CD14-positive monocyte (primary cell): ENCODE results near the gene ULK4. TPM values are rescaled to one million over a fixed set of nuclear protein-coding genes. Genes with fewer than 3 reads are reported as not detected.

Experiments used
- DNase-seq, 3 donors: peaks; one replicate each; pipeline ENCODE4 v3.0.0-alpha.2; 2011 to 2022
- H2AFZ ChIP-seq: 2 replicates; pipeline ENCODE4 v1.6.0; 2012; ENCODE audit warnings: mild to moderate bottlenecking, low read depth, low read length, inconsistent platforms; ENCODE audit not compliant: insufficient read depth, poor library complexity, severe bottlenecking
- H3K27ac ChIP-seq, 2 donors: 1 replicate in 1 of 2; 2 replicates in 1 of 2; pipeline ENCODE4 v1.5.1; 2012 to 2013; ENCODE audit warnings: low read length in 2 of 2, control low read depth in 1 of 2, inconsistent platforms in 1 of 2, low read depth in 1 of 2, mild to moderate bottlenecking in 1 of 2
- H3K27me3 ChIP-seq, 2 donors: one replicate each; pipeline versions ENCODE4 v1.6.0 to v1.6.1; 2011 to 2013; ENCODE audit warnings: low read length in 2 of 2; ENCODE audit not compliant: control insufficient read depth in 2 of 2, insufficient read depth in 2 of 2
- H3K36me3 ChIP-seq, 2 donors: replicated peaks in 1 of 2; 1 replicate in 1 of 2; 2 replicates in 1 of 2; pipeline versions ENCODE4 v1.5.1 to v1.6.1; 2012 to 2013; ENCODE audit warnings: low read length in 2 of 2, control low read depth in 1 of 2, inconsistent platforms in 1 of 2, mild to moderate bottlenecking in 1 of 2; ENCODE audit not compliant: insufficient read depth in 2 of 2, control insufficient read depth in 1 of 2
- H3K4me1 ChIP-seq, 2 donors: 1 replicate in 1 of 2; 2 replicates in 1 of 2; pipeline versions ENCODE4 v1.5.1 to v1.6.1; 2012 to 2013; ENCODE audit warnings: low read length in 2 of 2, control low read depth in 1 of 2, inconsistent platforms in 1 of 2, mild to moderate bottlenecking in 1 of 2, moderate library complexity in 1 of 2; ENCODE audit not compliant: insufficient read depth in 2 of 2, control insufficient read depth in 1 of 2
- H3K4me2 ChIP-seq: replicated peaks from 2 replicates; pipeline ENCODE3; 2012; ENCODE audit warnings: low read length, moderate library complexity, mild to moderate bottlenecking; ENCODE audit not compliant: poor library complexity, severe bottlenecking; ENCODE audit errors: extremely low read depth
- H3K4me3 ChIP-seq, 3 experiments: fragments of 200-600 bp in 1 of 3; sonication (generic) in 1 of 3; replicated peaks in 1 of 3; 1 replicate in 2 of 3; 2 replicates in 1 of 3; pipeline ENCODE4 v1.5.1; 2011 to 2013; ENCODE audit warnings: low read length in 3 of 3, mild to moderate bottlenecking in 3 of 3, control low read depth in 2 of 3, low read depth in 2 of 3, inconsistent platforms in 1 of 3, moderate library complexity in 1 of 3
- H3K79me2 ChIP-seq: 2 replicates; pipeline ENCODE4 v1.6.0; 2012; ENCODE audit warnings: mild to moderate bottlenecking, control low read depth, inconsistent platforms, low read length, moderate library complexity; ENCODE audit not compliant: insufficient read depth
- H3K9ac ChIP-seq: 2 replicates; pipeline ENCODE4 v1.6.0; 2017; ENCODE audit warnings: low read length, mild to moderate bottlenecking; ENCODE audit not compliant: insufficient read depth, poor library complexity, severe bottlenecking
- H3K9me3 ChIP-seq, 2 donors: replicated peaks in 1 of 2; 1 replicate in 1 of 2; 2 replicates in 1 of 2; pipeline versions ENCODE4 v1.5.1 to v1.6.1; 2012 to 2013; ENCODE audit warnings: low read length in 2 of 2, control low read depth in 1 of 2; ENCODE audit not compliant: control insufficient read depth in 1 of 2, insufficient read depth in 1 of 2
- H4K20me1 ChIP-seq: 2 replicates; pipeline ENCODE4 v1.6.0; 2012; ENCODE audit warnings: mild to moderate bottlenecking, low read length, control low read depth, moderate library complexity; ENCODE audit not compliant: insufficient read depth
- H3K27ac Mint-ChIP-seq, 7 donors: one replicate each; pipeline ENCODE4 v1.8.0; 2020; ENCODE audit warnings: mild to moderate bottlenecking in 7 of 7, mixed read lengths in 7 of 7, moderate library complexity in 6 of 7, inconsistent platforms in 2 of 7
- H3K27me3 Mint-ChIP-seq, 3 donors: one replicate each; pipeline ENCODE4 v1.8.0; 2021 to 2022; ENCODE audit warnings: low read depth in 3 of 3, mild to moderate bottlenecking in 3 of 3, mixed read lengths in 3 of 3, moderate library complexity in 3 of 3, inconsistent platforms in 1 of 3
- H3K36me3 Mint-ChIP-seq, 2 donors: one replicate each; pipeline ENCODE4 v1.8.0; 2020; ENCODE audit warnings: mixed read lengths in 2 of 2, inconsistent platforms in 1 of 2, mild to moderate bottlenecking in 1 of 2
- H3K4me1 Mint-ChIP-seq: one replicate; pipeline ENCODE4 v1.8.0; 2020; ENCODE audit warnings: mild to moderate bottlenecking, mixed read lengths
- H3K4me3 Mint-ChIP-seq, 2 donors: one replicate each; pipeline ENCODE4 v1.8.0; 2020; ENCODE audit warnings: mild to moderate bottlenecking in 2 of 2, mixed read lengths in 2 of 2, moderate library complexity in 1 of 2
- H3K9me3 Mint-ChIP-seq, 7 donors: one replicate each; pipeline ENCODE4 v1.8.0; 2020 to 2022; ENCODE audit warnings: mixed read lengths in 7 of 7, mild to moderate bottlenecking in 6 of 7, moderate library complexity in 6 of 7, inconsistent platforms in 2 of 7
- CTCF ChIP-seq: fragments of 200-600 bp; IDR thresholded peaks from one replicate; pipeline ENCODE4 v1.8.0; 2022; ENCODE audit warnings: antibody characterized with exemption, mild to moderate bottlenecking
- WGBS: methylation state at CpG from one replicate; pipeline ENCODE4 v1.1.5; 2013; ENCODE audit warnings: missing lambda C conversion rate; ENCODE audit not compliant: insufficient coverage; 5-methylcytosine and 5-hydroxymethylcytosine counted together
- intact Hi-C, 2 donors: fragments of 100-400 bp; cut with micrococcal nuclease; formaldehyde crosslinking; loops; one replicate each; pipeline versions ENCODE4 v1.15.0 to v1.15.1; 2023
- polyA plus RNA-seq, 3 donors: library from polyadenylated mRNA; depleted of rRNA in 1 of 3; unstranded in 2 of 3; stranded (reverse) in 1 of 3; fragments of 300-500 nt in 2 of 3; fragments of >200 nt in 1 of 3; fragmentation: Illumina TruSeq in 2 of 3; gene quantifications; 1 replicate in 2 of 3; 2 replicates in 1 of 3; pipeline ENCODE4 v1.2.3, GENCODE V29; 2012 to 2021

The ULK4 gene
- polyA plus RNA-seq, 3 donors = 6.7 to 14.0 (median 11.8) TPM

DNA sequence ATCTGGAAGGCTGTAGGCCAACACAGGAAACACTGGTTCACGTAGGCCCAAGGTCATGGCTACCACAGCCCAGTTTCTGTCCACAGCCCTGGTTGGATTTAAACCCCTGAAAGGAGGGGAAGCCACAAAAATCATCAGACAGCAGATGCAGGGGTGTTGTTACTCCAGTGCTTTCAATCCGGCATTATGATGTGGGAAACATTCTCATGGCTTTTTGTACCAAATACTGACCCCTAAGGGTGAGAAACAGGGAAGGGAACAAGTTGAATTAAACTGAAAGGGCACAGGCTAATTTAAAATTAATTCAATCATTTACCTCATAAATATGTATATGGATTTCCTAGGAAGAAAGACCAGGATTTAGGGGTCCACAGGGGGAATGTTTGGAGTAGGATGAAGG, 387.0 kb downstream of the ULK4 start:
- H3K79me2 ChIP-seq = no peaks in the 10 kb centered on the region
- no peak overlapping the region for H2AFZ ChIP-seq
- no peak overlapping the region for H3K4me2 ChIP-seq
- no peak for TF ChIP-seq CTCF
- H3K36me3 ChIP-seq = no peaks in the 10 kb centered on the region
- Mint-ChIP-seq H3K36me3 (no peaks in the 10 kb centered on the region), H3K4me3 (no peak overlapping the region), H3K27ac (no peak overlapping the region), H3K4me1 (peaks cover 6% of the 10 kb centered on the region), H3K27me3 (peaks cover 0 to 3% (median 1%) of the 10 kb centered on the region in 3 donors), H3K9me3 (peaks cover 0 to 4% (median 1%) of the 10 kb centered on the region in 7 donors)
- intact Hi-C loops = no loop called here
- no peak overlapping the region for H3K4me3 ChIP-seq
- H3K9me3 ChIP-seq = peaks cover 0 to 4% of the 10 kb centered on the region in 2 donors
- H3K27me3 ChIP-seq = no peaks in the 10 kb centered on the region
- H3K9ac ChIP-seq = no peak overlapping the region
- DNase-seq = no peak
- no peak overlapping the region for H3K27ac ChIP-seq
- no CpG with 5 or more reads among the region's 2 CpGs for WGBS
- no peaks in the 10 kb centered on the region for H3K4me1 ChIP-seq
- no peaks in the 10 kb centered on the region for H4K20me1 ChIP-seq

- Mint-ChIP-seq H3K9me3 (peaks cover 0 to 2% (median 0%) of the 10 kb centered on the region in 7 donors), H3K27ac (no peak overlapping the region), H3K27me3 (peaks cover 0 to 3% (median 1%) of the 10 kb centered on the region in 3 donors), H3K4me1 (peaks cover 6% of the 10 kb centered on the region), H3K4me3 (no peak overlapping the region), H3K36me3 (no peaks in the 10 kb centered on the region)
- no peaks in the 10 kb centered on the region for H4K20me1 ChIP-seq
- intact Hi-C loops = no loop called here
- no peaks in the 10 kb centered on the region for H3K36me3 ChIP-seq
- no peak overlapping the region for H3K27ac ChIP-seq
- H3K9me3 ChIP-seq = no peaks in the 10 kb centered on the region
- no peak for TF ChIP-seq CTCF
- WGBS = 87% methylated on average over 3 of the region's 4 CpGs
- no peak overlapping the region for H3K4me2 ChIP-seq
- H3K4me3 ChIP-seq = no peak overlapping the region
- no peak for DNase-seq
- H3K27me3 ChIP-seq = no peaks in the 10 kb centered on the region
- H3K4me1 ChIP-seq = no peaks in the 10 kb centered on the region
- no peak overlapping the region for H2AFZ ChIP-seq
- H3K9ac ChIP-seq = no peak overlapping the region
- H3K79me2 ChIP-seq = no peaks in the 10 kb centered on the region
Measured at GRCh38 chr3:41573591-41573990, 388.3 kb downstream of the ULK4 start.
